ENCODE data around the gene PTGER2. TPM values are rescaled to one million over a fixed set of nuclear protein-coding genes. Genes with fewer than 3 reads are reported as not detected.

The PTGER2 gene
- total RNA-seq, 4 donors from 2014 or later: 2.1 to 14.4 (median 4.0) TPM

DNA sequence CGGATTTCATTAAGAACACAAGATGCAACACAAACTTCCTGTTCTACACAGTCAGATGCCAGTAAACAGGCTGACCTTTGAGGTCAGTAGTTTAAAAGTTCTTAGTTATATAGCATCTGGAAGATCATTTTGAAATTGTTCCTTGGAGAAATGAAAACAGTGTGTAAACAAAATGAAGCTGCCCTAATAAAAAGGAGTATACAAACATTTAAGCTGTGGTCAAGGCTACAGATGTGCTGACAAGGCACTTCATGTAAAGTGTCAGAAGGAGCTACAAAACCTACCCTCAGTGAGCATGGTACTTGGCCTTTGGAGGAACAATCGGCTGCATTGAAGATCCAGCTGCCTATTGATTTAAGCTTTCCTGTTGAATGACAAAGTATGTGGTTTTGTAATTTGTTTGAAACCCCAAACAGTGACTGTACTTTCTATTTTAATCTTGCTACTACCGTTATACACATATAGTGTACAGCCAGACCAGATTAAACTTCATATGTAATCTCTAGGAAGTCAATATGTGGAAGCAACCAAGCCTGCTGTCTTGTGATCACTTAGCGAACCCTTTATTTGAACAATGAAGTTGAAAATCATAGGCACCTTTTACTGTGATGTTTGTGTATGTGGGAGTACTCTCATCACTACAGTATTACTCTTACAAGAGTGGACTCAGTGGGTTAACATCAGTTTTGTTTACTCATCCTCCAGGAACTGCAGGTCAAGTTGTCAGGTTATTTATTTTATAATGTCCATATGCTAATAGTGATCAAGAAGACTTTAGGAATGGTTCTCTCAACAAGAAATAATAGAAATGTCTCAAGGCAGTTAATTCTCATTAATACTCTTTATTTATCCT is 13.5 kb downstream of the PTGER2 start:
- Histone ChIP-seq H3K36me3 (no peaks in the 10 kb centered on the region), H3K27ac (no peak overlapping the region), H3K9me3 (peaks cover 0 to 2% (median 0%) of the 10 kb centered on the region in 4 donors), H3K4me1 (peaks cover 0 to 20% (median 2%) of the 10 kb centered on the region in 4 donors), H3K4me3 (no peak overlapping the region), H3K27me3 (no peaks in the 10 kb centered on the region)
- no peak for TF ChIP-seq EP300 (IDR thresholded peaks at IDR 0.05)
- TF ChIP-seq, protein P1, sequence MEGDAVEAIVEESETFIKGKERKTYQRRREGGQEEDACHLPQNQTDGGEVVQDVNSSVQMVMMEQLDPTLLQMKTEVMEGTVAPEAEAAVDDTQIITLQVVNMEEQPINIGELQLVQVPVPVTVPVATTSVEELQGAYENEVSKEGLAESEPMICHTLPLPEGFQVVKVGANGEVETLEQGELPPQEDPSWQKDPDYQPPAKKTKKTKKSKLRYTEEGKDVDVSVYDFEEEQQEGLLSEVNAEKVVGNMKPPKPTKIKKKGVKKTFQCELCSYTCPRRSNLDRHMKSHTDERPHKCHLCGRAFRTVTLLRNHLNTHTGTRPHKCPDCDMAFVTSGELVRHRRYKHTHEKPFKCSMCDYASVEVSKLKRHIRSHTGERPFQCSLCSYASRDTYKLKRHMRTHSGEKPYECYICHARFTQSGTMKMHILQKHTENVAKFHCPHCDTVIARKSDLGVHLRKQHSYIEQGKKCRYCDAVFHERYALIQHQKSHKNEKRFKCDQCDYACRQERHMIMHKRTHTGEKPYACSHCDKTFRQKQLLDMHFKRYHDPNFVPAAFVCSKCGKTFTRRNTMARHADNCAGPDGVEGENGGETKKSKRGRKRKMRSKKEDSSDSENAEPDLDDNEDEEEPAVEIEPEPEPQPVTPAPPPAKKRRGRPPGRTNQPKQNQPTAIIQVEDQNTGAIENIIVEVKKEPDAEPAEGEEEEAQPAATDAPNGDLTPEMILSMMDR (IDR thresholded peaks at IDR 0.05): no peak
- TF ChIP-seq POLR2A (IDR thresholded peaks at IDR 0.05): no peak
- 39 to 45% methylated on average over 4 of the region's 4 CpGs for WGBS, 2 donors
- DNase-seq (ENCODE audit: low spot score in 2 of 2): no peak

DNA sequence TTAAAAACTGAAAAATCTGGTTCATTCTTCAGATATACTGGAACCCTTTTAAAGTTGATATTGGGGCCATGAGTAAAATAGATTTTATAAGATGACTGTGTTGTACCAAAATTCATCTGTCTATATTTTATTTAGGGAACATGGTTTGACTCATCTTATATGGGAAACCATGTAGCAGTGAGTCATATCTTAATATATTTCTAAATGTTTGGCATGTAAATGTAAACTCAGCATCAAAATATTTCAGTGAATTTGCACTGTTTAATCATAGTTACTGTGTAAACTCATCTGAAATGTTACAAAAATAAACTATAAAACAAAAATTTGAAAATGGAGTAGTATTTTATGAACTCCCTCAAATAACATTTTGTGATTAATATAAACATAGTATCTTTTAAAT is 14.2 kb downstream of the PTGER2 start:
- no peak overlapping the region for H3K4me3 ChIP-seq
- H3K4me1 ChIP-seq: peaks cover 0 to 20% (median 2%) of the 10 kb centered on the region in 4 donors
- no peaks in the 10 kb centered on the region for H3K36me3 ChIP-seq
- no peaks in the 10 kb centered on the region for H3K27me3 ChIP-seq
- no peak for DNase-seq (ENCODE audit: low spot score in 2 of 2)
- TF ChIP-seq, protein P1 (IDR thresholded peaks at IDR 0.05): no peak
- TF ChIP-seq EP300 (IDR thresholded peaks at IDR 0.05) (no peak), POLR2A (IDR thresholded peaks at IDR 0.05) (no peak)
- H3K9me3 ChIP-seq: no peaks in the 10 kb centered on the region
- no peak overlapping the region for H3K27ac ChIP-seq

DNA sequence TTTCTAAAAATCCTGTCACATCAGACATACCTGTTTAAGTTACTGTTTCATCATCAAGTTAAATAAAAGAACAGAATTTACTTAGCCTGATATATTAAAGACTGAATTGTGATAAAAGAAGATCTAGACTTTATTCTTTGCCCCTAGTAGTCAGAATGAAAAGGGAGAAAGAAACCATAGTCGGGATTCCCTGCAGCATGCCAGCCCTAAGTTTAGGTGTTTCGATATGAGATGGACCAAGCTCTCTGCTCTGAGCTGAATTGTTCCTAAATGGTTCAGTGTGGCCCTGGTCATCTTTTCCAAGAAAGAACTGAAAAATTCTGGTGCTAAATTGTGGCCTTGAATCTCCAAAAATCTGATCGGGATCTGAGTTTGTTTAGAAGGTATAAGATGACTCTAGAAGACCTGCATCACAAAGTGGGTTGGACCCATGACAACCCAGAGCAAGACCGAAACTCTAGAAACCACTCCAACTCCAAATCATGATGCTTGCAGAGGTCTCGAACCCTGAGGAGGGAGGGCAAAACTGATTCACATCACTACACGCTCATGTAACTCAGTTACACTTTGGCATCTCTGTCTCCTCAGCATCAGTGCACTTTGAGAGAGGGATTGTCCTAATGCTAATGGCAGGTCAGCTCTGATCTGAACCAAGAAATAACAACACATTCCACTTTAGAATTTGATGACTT is 15.7 kb downstream of the PTGER2 start:
- Histone ChIP-seq H3K4me3 (no peak overlapping the region), H3K27me3 (no peaks in the 10 kb centered on the region), H3K9me3 (no peaks in the 10 kb centered on the region), H3K27ac (no peak overlapping the region), H3K4me1 (peaks cover 0 to 24% (median 2%) of the 10 kb centered on the region in 4 donors), H3K36me3 (no peaks in the 10 kb centered on the region)
- TF ChIP-seq EP300 (IDR thresholded peaks at IDR 0.05) (no peak), POLR2A (IDR thresholded peaks at IDR 0.05) (no peak)
- TF ChIP-seq, protein P1 (IDR thresholded peaks at IDR 0.05): no peak
- DNase-seq (ENCODE audit: low spot score in 2 of 2): no peak
- WGBS, 2 donors: 59 to 76% methylated on average over 6 of the region's 6 CpGs

DNA sequence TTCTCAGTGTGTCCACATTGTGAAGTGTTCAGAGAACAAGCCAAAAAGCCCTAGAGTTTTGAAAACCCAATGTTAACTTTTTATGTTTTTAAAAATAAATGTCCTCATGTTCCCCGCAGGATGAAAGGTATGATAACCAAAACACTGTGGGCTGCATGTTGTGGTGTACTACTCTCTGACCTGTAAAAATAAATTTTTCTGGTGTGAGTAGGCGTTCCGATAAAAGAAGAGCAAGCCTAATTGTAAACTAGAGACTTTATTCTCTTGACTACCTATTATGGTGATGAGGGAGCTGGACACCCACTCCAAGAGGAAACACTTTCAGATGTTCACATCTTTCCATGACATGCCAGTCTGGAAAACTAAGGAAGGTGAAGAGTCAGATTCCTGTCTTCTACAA is 18.2 kb downstream of the PTGER2 start:
- Histone ChIP-seq H3K4me3 (no peak overlapping the region), H3K27ac (no peak overlapping the region), H3K36me3 (no peaks in the 10 kb centered on the region), H3K27me3 (no peaks in the 10 kb centered on the region), H3K9me3 (no peaks in the 10 kb centered on the region), H3K4me1 (peaks cover 0 to 7% (median 0%) of the 10 kb centered on the region in 4 donors)
- no peak for TF ChIP-seq EP300 (IDR thresholded peaks at IDR 0.05)
- TF ChIP-seq, protein P1 (IDR thresholded peaks at IDR 0.05): no peak
- no peak for TF ChIP-seq POLR2A (IDR thresholded peaks at IDR 0.05)
- DNase-seq (ENCODE audit: low spot score in 2 of 2): no peak
- WGBS, 2 donors: 57 to 69% methylated on average over 3 of the region's 3 CpGs

DNA sequence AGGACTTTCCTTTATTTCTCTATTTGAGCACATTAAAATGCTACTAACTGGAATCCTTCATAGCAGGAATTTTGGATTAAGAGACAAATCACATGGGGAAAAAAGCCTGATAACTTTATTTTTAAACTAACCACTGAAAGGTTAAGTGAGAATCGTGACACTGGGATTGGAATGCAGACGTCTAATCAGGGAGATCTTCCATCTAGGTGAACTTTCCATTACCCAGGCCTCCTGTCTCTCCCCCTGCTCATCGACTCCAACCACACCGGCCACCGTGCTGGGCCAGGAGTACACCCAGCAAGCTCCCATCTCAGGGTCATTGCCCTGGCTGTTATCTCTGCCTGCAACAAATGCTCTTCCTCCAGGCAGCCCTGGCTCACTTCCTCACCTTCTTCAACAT is 19.0 kb downstream of the PTGER2 start:
- no peaks in the 10 kb centered on the region for H3K27me3 ChIP-seq
- 55 to 83% methylated on average over 5 of the region's 5 CpGs for WGBS, 2 donors
- no peak overlapping the region for H3K27ac ChIP-seq
- no peaks in the 10 kb centered on the region for H3K9me3 ChIP-seq
- no peak for TF ChIP-seq POLR2A (IDR thresholded peaks at IDR 0.05)
- no peak for TF ChIP-seq EP300 (IDR thresholded peaks at IDR 0.05)
- TF ChIP-seq, protein P1 (IDR thresholded peaks at IDR 0.05): no peak
- no peaks in the 10 kb centered on the region for H3K36me3 ChIP-seq
- peaks cover 0 to 4% (median 0%) of the 10 kb centered on the region in 4 donors for H3K4me1 ChIP-seq
- H3K4me3 ChIP-seq: no peak overlapping the region
- DNase-seq (ENCODE audit: low spot score in 2 of 2): no peak

Data from tibial nerve (tissue), 4 donors.